Vagina (tissue), 2 donors: Measurements from ENCODE around the gene TNIP3.
"Not testable (repeated sequence)": the region's sequence is repeated elsewhere in the genome, so short reads cannot be mapped to it uniquely, and the experiment has no call there.

ENCODE experiments used
- CTCF ChIP-seq, 3 experiments: fragments of 450-650 bp in 2 of 3; fragments of 200-600 bp in 1 of 3; sonication (generic) in 1 of 3; IDR thresholded peaks; one replicate each; pipeline ENCODE4 v1.5.1; 2017 to 2019; ENCODE audit warnings: antibody characterized with exemption in 3 of 3, mild to moderate bottlenecking in 2 of 3, moderate library complexity in 2 of 3
- POLR2A ChIP-seq, 2 donors: fragments of 450-650 bp; IDR thresholded peaks; one replicate each; pipeline ENCODE4 v1.6.1; 2017; ENCODE audit warnings: antibody characterized with exemption in 2 of 2, mild to moderate bottlenecking in 2 of 2, moderate library complexity in 2 of 2
- POLR2AphosphoS5 ChIP-seq, 2 donors: sonication (generic); formaldehyde crosslinking; IDR thresholded peaks; one replicate each; pipeline ENCODE4 v1.9.0; 2017; ENCODE audit warnings: antibody characterized with exemption in 2 of 2, mild to moderate bottlenecking in 2 of 2, low read depth in 1 of 2; ENCODE audit not compliant: insufficient read depth in 1 of 2

DNA sequence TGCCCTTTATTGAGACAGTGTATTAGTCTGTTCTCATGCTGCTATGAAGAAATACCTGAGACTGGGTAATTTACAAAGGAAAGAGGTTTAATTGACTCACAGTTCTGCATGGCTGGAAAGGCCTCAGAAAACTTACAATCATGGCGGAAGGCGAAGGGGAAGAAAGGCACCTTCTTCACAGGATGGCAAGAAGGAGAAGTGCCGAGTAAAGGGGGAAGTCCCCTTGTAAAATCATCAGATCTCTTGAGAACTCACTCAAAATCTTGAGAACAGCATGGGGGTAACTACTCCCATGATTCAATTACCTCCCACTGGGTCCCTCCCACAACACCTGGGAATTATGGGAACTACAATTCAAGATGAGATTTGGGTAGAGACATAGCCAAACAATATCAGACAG lies 41.7 kb upstream of the TNIP3 start:
- TF ChIP-seq CTCF (IDR thresholded peaks at IDR 0.05); POLR2A (IDR thresholded peaks at IDR 0.05); POLR2AphosphoS5 (IDR thresholded peaks at IDR 0.05; ENCODE audit: insufficient read depth in 1 of 2, low read depth in 1 of 2): not testable (repeated sequence)
